Right lobe of liver (tissue), 4 donors: ENCODE data around the gene USP16.
"Not testable (repeated sequence)": the region's sequence is repeated elsewhere in the genome, so short reads cannot be mapped to it uniquely, and the experiment has no call there.

Source experiments
- CTCF ChIP-seq, 4 donors: fragments of 200-600 bp in 3 of 4; fragments of 450-650 bp in 1 of 4; IDR thresholded peaks; one replicate each; pipeline versions ENCODE4 v1.5.1 to v1.8.0; 2016 to 2022; ENCODE audit warnings: antibody characterized with exemption in 4 of 4, mild to moderate bottlenecking in 2 of 4
- POLR2A ChIP-seq: fragments of 450-650 bp; IDR thresholded peaks from one replicate; pipeline ENCODE4 v1.6.1; 2017; ENCODE audit warnings: antibody characterized with exemption, mild to moderate bottlenecking
- donor health status: DM: no; HTN: no; CAD: no.
- donor health status: DM: no; HTN: no; CAD: no.
- donor health status: DM: no; HTN: yes; CAD: no.

- TF ChIP-seq CTCF (IDR thresholded peaks at IDR 0.05), result not testable (repeated sequence)
- TF ChIP-seq POLR2A, result peak; percentile 13
Observed at GRCh38 chr21:29076731-29077640, 52.5 kb downstream of the USP16 start.
